HepG2 (cell line): ENCODE data around the gene STN1. TPM values are rescaled to one million over a fixed set of nuclear protein-coding genes. Genes with fewer than 3 reads are reported as not detected.

Source experiments
- ARNTL ChIP-seq: sonication (generic); formaldehyde crosslinking; IDR thresholded peaks from 2 replicates; pipeline ENCODE4 v1.4.0; 2020; ENCODE audit warnings: mild to moderate bottlenecking, missing genetic modification reagents
- ATF7 ChIP-seq, 2 experiments: fragments of 450-650 bp in 1 of 2; sonication (generic) in 1 of 2; formaldehyde crosslinking in 1 of 2; IDR thresholded peaks; 2 replicates each; pipeline versions ENCODE4 v1.4.0 to v1.6.1; 2016 to 2020; ENCODE audit warnings: antibody characterized with exemption in 1 of 2, mild to moderate bottlenecking in 1 of 2, missing genetic modification reagents in 1 of 2
- E2F1 ChIP-seq: sonication (generic); formaldehyde crosslinking; IDR thresholded peaks from 2 replicates; pipeline ENCODE4 v1.5.0; 2020; ENCODE audit warnings: missing genetic modification reagents
- ETV5 ChIP-seq: IDR thresholded peaks from 2 replicates; pipeline ENCODE4 v1.6.1; 2018; ENCODE audit warnings: missing biosample characterization, missing genetic modification reagents, inconsistent platforms, borderline replicate concordance
- HNF4A ChIP-seq: sonication (generic); formaldehyde crosslinking; IDR thresholded peaks from 2 replicates; pipeline ENCODE4 v1.4.0; 2020; ENCODE audit warnings: missing genetic modification reagents
- KAT8 ChIP-seq: IDR thresholded peaks from 2 replicates; pipeline ENCODE4 v1.6.1; 2016; ENCODE audit warnings: missing genetic modification reagents, missing compliant biosample characterization
- KMT2A ChIP-seq: sonication (generic); formaldehyde crosslinking; IDR thresholded peaks from 2 replicates; pipeline ENCODE4 v1.4.0; 2020; ENCODE audit warnings: missing genetic modification reagents
- MYNN ChIP-seq: sonication (generic); formaldehyde crosslinking; IDR thresholded peaks from 2 replicates; pipeline ENCODE4 v1.4.0; 2020; ENCODE audit warnings: mild to moderate bottlenecking, low read depth, missing genetic modification reagents
- NFIC ChIP-seq: IDR thresholded peaks from 2 replicates; pipeline ENCODE4 v1.6.1; 2012; ENCODE audit warnings: mild to moderate bottlenecking, low read length, inconsistent platforms
- PAWR ChIP-seq: sonication (generic); formaldehyde crosslinking; IDR thresholded peaks from 2 replicates; pipeline ENCODE4 v1.4.0; 2020; ENCODE audit warnings: missing genetic modification reagents, mild to moderate bottlenecking, borderline replicate concordance
- POLR2A ChIP-seq, 2 experiments: IDR thresholded peaks; 2 replicates each; pipeline ENCODE4 v1.6.1; 2011; ENCODE audit warnings: low read depth in 2 of 2, low read length in 2 of 2, mild to moderate bottlenecking in 1 of 2, moderate library complexity in 1 of 2; ENCODE audit not compliant: insufficient read depth in 1 of 2
- SATB2 ChIP-seq: sonication (generic); formaldehyde crosslinking; IDR thresholded peaks from 2 replicates; pipeline ENCODE4 v1.5.0; 2020; ENCODE audit warnings: missing genetic modification reagents
- ZBTB1 ChIP-seq: sonication (generic); formaldehyde crosslinking; IDR thresholded peaks from 2 replicates; pipeline ENCODE4 v1.4.0; 2020; ENCODE audit warnings: missing genetic modification reagents, borderline replicate concordance
- ZIK1 ChIP-seq: sonication (generic); formaldehyde crosslinking; IDR thresholded peaks from 2 replicates; pipeline ENCODE4 v1.5.0; 2020; ENCODE audit warnings: mild to moderate bottlenecking, low read depth, missing genetic modification reagents, borderline replicate concordance
- ZMYM2 ChIP-seq: sonication (generic); formaldehyde crosslinking; IDR thresholded peaks from 2 replicates; pipeline ENCODE4 v1.8.0; 2022; ENCODE audit warnings: mild to moderate bottlenecking, missing genetic modification reagents
- ZNF24 ChIP-seq: fragments of 450-650 bp; IDR thresholded peaks from 2 replicates; pipeline ENCODE4 v1.6.1; 2017; ENCODE audit warnings: antibody characterized with exemption, mild to moderate bottlenecking
- ZNF34 ChIP-seq: sonication (generic); formaldehyde crosslinking; IDR thresholded peaks from 2 replicates; pipeline ENCODE4 v1.4.0; 2020; ENCODE audit warnings: mild to moderate bottlenecking, missing genetic modification reagents, borderline replicate concordance
- ZNF510 ChIP-seq: sonication (generic); formaldehyde crosslinking; IDR thresholded peaks from 2 replicates; pipeline ENCODE4 v1.4.0; 2020; ENCODE audit warnings: low read depth, mild to moderate bottlenecking, missing genetic modification reagents
- ZNF556 ChIP-seq: sonication (generic); formaldehyde crosslinking; IDR thresholded peaks from 2 replicates; pipeline ENCODE4 v1.4.0; 2020; ENCODE audit warnings: mild to moderate bottlenecking, missing genetic modification reagents, borderline replicate concordance
- ZNF605 ChIP-seq: sonication (generic); formaldehyde crosslinking; IDR thresholded peaks from 2 replicates; pipeline ENCODE4 v1.8.0; 2022; ENCODE audit warnings: mild to moderate bottlenecking, missing genetic modification reagents
- ZNF691 ChIP-seq: sonication (generic); formaldehyde crosslinking; IDR thresholded peaks from 2 replicates; pipeline ENCODE4 v1.4.0; 2020; ENCODE audit warnings: missing genetic modification reagents, low read depth, mild to moderate bottlenecking, borderline replicate concordance
- ZNF746 ChIP-seq: sonication (generic); formaldehyde crosslinking; IDR thresholded peaks from 2 replicates; pipeline ENCODE4 v1.8.0; 2022; ENCODE audit warnings: mild to moderate bottlenecking, missing genetic modification reagents
- ZNF768 ChIP-seq: sonication (generic); formaldehyde crosslinking; IDR thresholded peaks from 2 replicates; pipeline ENCODE4 v1.4.0; 2020; ENCODE audit warnings: missing genetic modification reagents
- polyA plus RNA-seq, 8 experiments: library from polyadenylated mRNA; depleted of rRNA in 3 of 8; stranded (reverse) in 7 of 8; unstranded in 1 of 8; fragments of >200 nt; fragmentation: Illumina TruSeq in 4 of 8; extraction: Trizol in 4 of 8; gene quantifications; 2 replicates each; pipeline versions ENCODE4 v1.2.1 to v1.2.3, GENCODE V29; 2011 to 2016; ENCODE audit warnings: low read depth in 4 of 8, missing spikeins in 1 of 8, mixed read lengths in 1 of 8; ENCODE audit not compliant: insufficient read depth in 1 of 8
- total RNA-seq, 5 experiments: library from RNA; depleted of rRNA; stranded (reverse); fragments of >200 nt; fragmentation: Illumina TruSeq; extraction: Trizol; gene quantifications; 2 replicates each; pipeline ENCODE4 v1.2.3, GENCODE V29; 2016; ENCODE audit warnings: low read depth in 1 of 5
- TF ChIP-seq, protein P1 (sequence below), 2 experiments: fragments of 450-650 bp in 1 of 2; sonication (generic) in 1 of 2; formaldehyde crosslinking; IDR thresholded peaks; 2 replicates each; pipeline versions ENCODE4 v1.5.0 to v1.8.0; 2020 to 2022; ENCODE audit warnings: mild to moderate bottlenecking in 1 of 2, missing genetic modification reagents in 1 of 2
- TF ChIP-seq, protein P2 (sequence below): sonication (generic); formaldehyde crosslinking; IDR thresholded peaks from 2 replicates; pipeline ENCODE4 v1.9.0; 2021; ENCODE audit warnings: missing genetic modification reagents, borderline replicate concordance

STN1 gene
- total and polyA plus RNA-seq, 2 of the 13 experiments (the other 11 are each of a cell fraction or from before 2014, with no cell fraction given): 17.6 to 22.7 TPM

- TF ChIP-seq E2F1 (CRISPR knock-in tag): no peak
- TF ChIP-seq ZNF556: peak; percentile 59; the same call in 1 of the 2 replicates
- peak; percentile 60; the same call in 1 of the 2 replicates for TF ChIP-seq ZNF34 (CRISPR knock-in tag)
- TF ChIP-seq ATF7 (IDR thresholded peaks at IDR 0.05): no peak
- peak; percentile 81; the same call in 1 of the 2 replicates for TF ChIP-seq ATF7 (CRISPR knock-in tag; IDR thresholded peaks at IDR 0.05)
- TF ChIP-seq ZMYM2 (CRISPR knock-in tag): 0 out of 2 replicates have a peak, but pooled peaks have one; percentile 33
- TF ChIP-seq ZBTB1 (CRISPR knock-in tag): no peak
- TF ChIP-seq ZNF691 (CRISPR knock-in tag): peak; percentile 70; the same call in 1 of the 2 replicates
- TF ChIP-seq, protein P1, sequence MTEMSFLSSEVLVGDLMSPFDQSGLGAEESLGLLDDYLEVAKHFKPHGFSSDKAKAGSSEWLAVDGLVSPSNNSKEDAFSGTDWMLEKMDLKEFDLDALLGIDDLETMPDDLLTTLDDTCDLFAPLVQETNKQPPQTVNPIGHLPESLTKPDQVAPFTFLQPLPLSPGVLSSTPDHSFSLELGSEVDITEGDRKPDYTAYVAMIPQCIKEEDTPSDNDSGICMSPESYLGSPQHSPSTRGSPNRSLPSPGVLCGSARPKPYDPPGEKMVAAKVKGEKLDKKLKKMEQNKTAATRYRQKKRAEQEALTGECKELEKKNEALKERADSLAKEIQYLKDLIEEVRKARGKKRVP (CRISPR knock-in tag; IDR thresholded peaks at IDR 0.05): 0 out of 4 replicates have a peak, but pooled peaks of 1 of the 2 experiments have one; percentile 20
- TF ChIP-seq ZNF510 (CRISPR knock-in tag): peak; percentile 92; the same call in 1 of the 2 replicates
- TF ChIP-seq, protein P2, sequence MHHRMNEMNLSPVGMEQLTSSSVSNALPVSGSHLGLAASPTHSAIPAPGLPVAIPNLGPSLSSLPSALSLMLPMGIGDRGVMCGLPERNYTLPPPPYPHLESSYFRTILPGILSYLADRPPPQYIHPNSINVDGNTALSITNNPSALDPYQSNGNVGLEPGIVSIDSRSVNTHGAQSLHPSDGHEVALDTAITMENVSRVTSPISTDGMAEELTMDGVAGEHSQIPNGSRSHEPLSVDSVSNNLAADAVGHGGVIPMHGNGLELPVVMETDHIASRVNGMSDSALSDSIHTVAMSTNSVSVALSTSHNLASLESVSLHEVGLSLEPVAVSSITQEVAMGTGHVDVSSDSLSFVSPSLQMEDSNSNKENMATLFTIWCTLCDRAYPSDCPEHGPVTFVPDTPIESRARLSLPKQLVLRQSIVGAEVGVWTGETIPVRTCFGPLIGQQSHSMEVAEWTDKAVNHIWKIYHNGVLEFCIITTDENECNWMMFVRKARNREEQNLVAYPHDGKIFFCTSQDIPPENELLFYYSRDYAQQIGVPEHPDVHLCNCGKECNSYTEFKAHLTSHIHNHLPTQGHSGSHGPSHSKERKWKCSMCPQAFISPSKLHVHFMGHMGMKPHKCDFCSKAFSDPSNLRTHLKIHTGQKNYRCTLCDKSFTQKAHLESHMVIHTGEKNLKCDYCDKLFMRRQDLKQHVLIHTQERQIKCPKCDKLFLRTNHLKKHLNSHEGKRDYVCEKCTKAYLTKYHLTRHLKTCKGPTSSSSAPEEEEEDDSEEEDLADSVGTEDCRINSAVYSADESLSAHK (CRISPR knock-in tag): no peak
- no peak for TF ChIP-seq ZIK1
- TF ChIP-seq KMT2A (CRISPR knock-in tag): peak; percentile 27; the same call in 1 of the 2 replicates
- peak; percentile 42; the same call in 1 of the 2 replicates for TF ChIP-seq KAT8
- no peak for TF ChIP-seq MYNN (CRISPR knock-in tag)
- no peak for TF ChIP-seq ZNF605 (CRISPR knock-in tag)
- no peak; the same call in 1 of the 2 replicates for TF ChIP-seq ZNF746 (CRISPR knock-in tag)
- no peak for TF ChIP-seq ZNF24
- no peak for TF ChIP-seq SATB2
- TF ChIP-seq ZNF768 (CRISPR knock-in tag): peak; percentile 47; the same call in 1 of the 2 replicates
- no peak for TF ChIP-seq NFIC
- TF ChIP-seq HNF4A (CRISPR knock-in tag): peak; percentile 85
- TF ChIP-seq ARNTL (CRISPR knock-in tag): peak; percentile 71; the same call in 1 of the 2 replicates
- no peak for TF ChIP-seq PAWR (CRISPR knock-in tag)
- TF ChIP-seq ETV5 (CRISPR knock-in tag): no peak
- TF ChIP-seq POLR2A (IDR thresholded peaks at IDR 0.05; ENCODE audit: insufficient read depth in 1 of 2, low read depth in 2 of 2, low read length in 2 of 2): peak in 1 of 2 experiments; percentile 58; a peak in 2 of 4 replicates
Measured at GRCh38 chr10:103853428-103854264, 64.3 kb downstream of the STN1 start (continued).
